SK-N-MC (cell line): ENCODE measurements around the gene GSTA3.

Experiments
- EZH2 ChIP-seq: fragments of 200-600 bp; sonication (generic); IDR thresholded peaks from one replicate; pipeline ENCODE4 v1.6.1; 2017; ENCODE audit warnings: antibody characterized with exemption
- FOXP2 ChIP-seq: optimal IDR thresholded peaks from 2 replicates; pipeline ENCODE3; 2011; ENCODE audit warnings: mild to moderate bottlenecking, moderate library complexity; ENCODE audit not compliant: insufficient read depth; ENCODE audit errors: extremely low read length, control extremely low read depth
- POLR2AphosphoS5 ChIP-seq: IDR thresholded peaks from 2 replicates; pipeline ENCODE4 v1.6.1; 2012; ENCODE audit warnings: mild to moderate bottlenecking, low read depth, low read length, borderline replicate concordance

GRCh38 chr6:52937908-52938307 is 28.4 kb upstream of the GSTA3 start:
- TF ChIP-seq POLR2AphosphoS5 (no peak), EZH2 (no peak), FOXP2 (no peak)
